ENCODE results near the gene PHKG2.

Gene PHKG2

DNA sequence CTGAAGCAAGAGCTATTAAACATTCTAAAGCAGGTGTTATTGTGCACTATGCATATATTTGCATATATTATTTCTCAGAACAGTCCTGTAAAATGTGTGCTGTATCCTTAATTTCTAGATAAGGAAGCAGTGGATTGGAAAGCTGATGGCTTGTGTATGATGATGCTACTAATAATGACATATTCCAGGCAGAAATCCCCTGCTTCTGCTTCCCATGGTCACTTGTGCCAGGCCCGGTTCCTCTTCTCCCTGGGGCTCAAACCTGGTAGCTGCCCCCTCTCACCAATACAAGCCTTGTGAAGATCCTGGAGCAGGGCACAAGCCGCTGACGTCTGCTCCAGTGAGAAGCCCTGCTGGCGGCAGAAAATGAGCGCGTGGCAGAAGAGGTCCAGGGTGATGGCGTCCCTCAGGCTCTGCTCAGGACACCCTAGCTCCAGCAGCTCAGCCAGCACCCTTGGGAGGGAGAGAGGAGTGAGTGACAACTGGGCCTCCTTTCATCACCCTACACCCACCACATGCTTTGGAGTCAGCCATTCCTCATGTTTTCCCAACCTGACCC is 11.9 kb downstream of the PHKG2 start:
- peaks cover 21% of the 10 kb centered on the region for H3K4me1 ChIP-seq (ENCODE audit: low read depth, poor library complexity, severe bottlenecking)
- H3K4me3 ChIP-seq (IDR thresholded peaks at IDR 0.05; ENCODE audit: insufficient read depth, low read depth, low read length): no peak overlapping the region
- H3K79me2 ChIP-seq (ENCODE audit: insufficient read depth, low read depth): peaks cover 19% of the 10 kb centered on the region
- TF ChIP-seq, protein P1, sequence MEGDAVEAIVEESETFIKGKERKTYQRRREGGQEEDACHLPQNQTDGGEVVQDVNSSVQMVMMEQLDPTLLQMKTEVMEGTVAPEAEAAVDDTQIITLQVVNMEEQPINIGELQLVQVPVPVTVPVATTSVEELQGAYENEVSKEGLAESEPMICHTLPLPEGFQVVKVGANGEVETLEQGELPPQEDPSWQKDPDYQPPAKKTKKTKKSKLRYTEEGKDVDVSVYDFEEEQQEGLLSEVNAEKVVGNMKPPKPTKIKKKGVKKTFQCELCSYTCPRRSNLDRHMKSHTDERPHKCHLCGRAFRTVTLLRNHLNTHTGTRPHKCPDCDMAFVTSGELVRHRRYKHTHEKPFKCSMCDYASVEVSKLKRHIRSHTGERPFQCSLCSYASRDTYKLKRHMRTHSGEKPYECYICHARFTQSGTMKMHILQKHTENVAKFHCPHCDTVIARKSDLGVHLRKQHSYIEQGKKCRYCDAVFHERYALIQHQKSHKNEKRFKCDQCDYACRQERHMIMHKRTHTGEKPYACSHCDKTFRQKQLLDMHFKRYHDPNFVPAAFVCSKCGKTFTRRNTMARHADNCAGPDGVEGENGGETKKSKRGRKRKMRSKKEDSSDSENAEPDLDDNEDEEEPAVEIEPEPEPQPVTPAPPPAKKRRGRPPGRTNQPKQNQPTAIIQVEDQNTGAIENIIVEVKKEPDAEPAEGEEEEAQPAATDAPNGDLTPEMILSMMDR (conservative IDR thresholded peaks at IDR 0.05; ENCODE audit: low read depth, low read length): no peak
- H3K27ac ChIP-seq: no peak overlapping the region
- peaks cover 8% of the 10 kb centered on the region; the same call in 1 of the 2 replicates for H3K36me3 ChIP-seq (ENCODE audit: insufficient read depth)
- H3K9ac ChIP-seq: no peak overlapping the region
- no peak overlapping the region for H2AFZ ChIP-seq (ENCODE audit: low read depth)
- no peaks in the 10 kb centered on the region for H4K20me1 ChIP-seq (ENCODE audit: insufficient read depth)
- H3K27me3 ChIP-seq (ENCODE audit: insufficient read depth, low read depth): no peaks in the 10 kb centered on the region
- no peak overlapping the region; the same call in 1 of the 2 replicates for H3K4me2 ChIP-seq

DNA sequence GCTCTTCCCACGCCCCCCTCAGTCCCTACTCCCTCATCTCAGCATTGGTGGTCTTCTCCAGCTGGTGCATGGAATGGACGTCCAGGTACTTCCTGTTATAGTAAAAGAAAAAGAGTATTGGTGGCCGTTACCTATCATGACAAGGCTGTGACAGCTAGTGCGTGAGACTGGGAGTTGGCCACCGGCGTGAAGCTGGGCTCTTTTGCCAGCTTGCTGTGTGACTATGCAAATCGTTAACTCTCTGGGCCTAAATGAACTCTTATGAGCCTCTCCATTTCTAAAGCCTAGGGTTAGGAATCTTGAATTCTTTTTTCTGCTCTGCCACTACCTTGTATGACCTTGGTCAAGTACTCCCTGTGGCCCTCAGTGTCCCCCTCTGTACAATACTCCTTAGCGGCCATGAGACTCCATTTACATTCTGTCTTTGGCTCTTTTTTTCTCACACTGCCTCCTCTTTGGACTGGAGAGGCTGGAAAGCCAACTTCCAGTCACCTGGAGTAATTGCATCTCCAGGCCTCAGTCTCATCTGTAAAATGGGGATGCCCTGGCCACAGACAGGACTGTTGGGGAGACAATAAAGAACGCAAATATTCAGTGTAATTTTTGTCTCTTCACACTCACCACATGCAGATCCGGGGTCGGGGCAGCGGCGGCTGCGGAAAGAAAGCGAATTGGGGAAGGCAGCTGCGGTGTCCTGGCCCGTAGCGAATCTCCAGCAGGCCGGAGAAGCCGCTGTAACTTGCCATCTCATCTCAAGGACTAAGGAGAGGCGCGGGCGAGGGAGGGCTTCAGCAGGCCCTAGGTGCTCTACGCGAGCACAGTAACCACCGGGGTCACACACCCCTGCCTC is 12.6 kb downstream of the PHKG2 start:
- Histone ChIP-seq H3K4me3 (IDR thresholded peaks at IDR 0.05; ENCODE audit: insufficient read depth, low read depth, low read length) (no peak overlapping the region), H3K79me2 (ENCODE audit: insufficient read depth, low read depth) (peaks cover 19% of the 10 kb centered on the region), H3K4me2 (peak overlapping the region; percentile 97), H2AFZ (ENCODE audit: low read depth) (peak overlapping the region; percentile 94), H3K9ac (peak overlapping the region; percentile 54; the same call in 1 of the 2 replicates), H3K4me1 (ENCODE audit: low read depth, poor library complexity, severe bottlenecking) (peaks cover 21% of the 10 kb centered on the region), H3K27me3 (ENCODE audit: insufficient read depth, low read depth) (no peaks in the 10 kb centered on the region), H3K36me3 (ENCODE audit: insufficient read depth) (peaks cover 11% of the 10 kb centered on the region; the same call in 1 of the 2 replicates), H3K27ac (no peak overlapping the region), H4K20me1 (ENCODE audit: insufficient read depth) (no peaks in the 10 kb centered on the region)
- TF ChIP-seq, protein P1 (conservative IDR thresholded peaks at IDR 0.05; ENCODE audit: low read depth, low read length): no peak

GRCh38 chr16:30761427-30761927 is 13.3 kb downstream of the PHKG2 start:
- H3K79me2 ChIP-seq (ENCODE audit: insufficient read depth, low read depth): peaks cover 19% of the 10 kb centered on the region
- H3K4me1 ChIP-seq (ENCODE audit: low read depth, poor library complexity, severe bottlenecking): peaks cover 21% of the 10 kb centered on the region
- peak overlapping the region; percentile 97 for H3K4me2 ChIP-seq
- no peak overlapping the region for H3K4me3 ChIP-seq (IDR thresholded peaks at IDR 0.05; ENCODE audit: insufficient read depth, low read depth, low read length)
- H3K27ac ChIP-seq: peak overlapping the region; percentile 15; the same call in 1 of the 2 replicates
- no peaks in the 10 kb centered on the region for H3K27me3 ChIP-seq (ENCODE audit: insufficient read depth, low read depth)
- TF ChIP-seq, protein P1 (conservative IDR thresholded peaks at IDR 0.05; ENCODE audit: low read depth, low read length): no peak
- H3K9ac ChIP-seq: peak overlapping the region; percentile 54; the same call in 1 of the 2 replicates
- H2AFZ ChIP-seq (ENCODE audit: low read depth): peak overlapping the region; percentile 94
- H4K20me1 ChIP-seq (ENCODE audit: insufficient read depth): no peaks in the 10 kb centered on the region
- peaks cover 11% of the 10 kb centered on the region; the same call in 1 of the 2 replicates for H3K36me3 ChIP-seq (ENCODE audit: insufficient read depth)

GRCh38 chr16:30761928-30762902 is 14.0 kb downstream of the PHKG2 start, which contains the start of the genes CFAP119 and RNF40:
CFAP119 (minus strand) TSS chr16:30762062; CDS start chr16:30761748, 314 bp downstream.
RNF40 (plus strand) TSS chr16:30762322; CDS start chr16:30762546, 224 bp downstream.
- Histone ChIP-seq H3K9ac (peak within 1 kb of the TSS; percentile 54), H2AFZ (ENCODE audit: low read depth) (peak within 1 kb of the TSS; percentile 94), H3K4me3 (IDR thresholded peaks at IDR 0.05; ENCODE audit: insufficient read depth, low read depth, low read length) (no peak within 1 kb of the TSS), H3K4me2 (peak within 1 kb of the TSS; percentile 97), H3K27ac (peak within 1 kb of the TSS; percentile 34), H3K27me3 (ENCODE audit: insufficient read depth, low read depth) (no peaks in the 10 kb centered on the region), H4K20me1 (ENCODE audit: insufficient read depth) (no peaks in the 10 kb centered on the region), H3K4me1 (ENCODE audit: low read depth, poor library complexity, severe bottlenecking) (peaks cover 21% of the 10 kb centered on the region), H3K79me2 (ENCODE audit: insufficient read depth, low read depth) (peaks cover 19% of the 10 kb centered on the region), H3K36me3 (ENCODE audit: insufficient read depth) (peaks cover 11% of the 10 kb centered on the region; the same call in 1 of the 2 replicates)
- TF ChIP-seq, protein P1 (conservative IDR thresholded peaks at IDR 0.05; ENCODE audit: low read depth, low read length): no peak

Measured in KMS-11 (cell line).